Vagina (tissue), 2 donors: Measurements from ENCODE around the gene APOC3.

Experiments used
- CTCF ChIP-seq, 3 experiments: fragments of 450-650 bp in 2 of 3; fragments of 200-600 bp in 1 of 3; sonication (generic) in 1 of 3; IDR thresholded peaks; one replicate each; pipeline ENCODE4 v1.5.1; 2017 to 2019; ENCODE audit warnings: antibody characterized with exemption in 3 of 3, mild to moderate bottlenecking in 2 of 3, moderate library complexity in 2 of 3
- POLR2A ChIP-seq, 2 donors: fragments of 450-650 bp; IDR thresholded peaks; one replicate each; pipeline ENCODE4 v1.6.1; 2017; ENCODE audit warnings: antibody characterized with exemption in 2 of 2, mild to moderate bottlenecking in 2 of 2, moderate library complexity in 2 of 2
- POLR2AphosphoS5 ChIP-seq, 2 donors: sonication (generic); formaldehyde crosslinking; IDR thresholded peaks; one replicate each; pipeline ENCODE4 v1.9.0; 2017; ENCODE audit warnings: antibody characterized with exemption in 2 of 2, mild to moderate bottlenecking in 2 of 2, low read depth in 1 of 2; ENCODE audit not compliant: insufficient read depth in 1 of 2

- TF ChIP-seq POLR2AphosphoS5 (IDR thresholded peaks at IDR 0.05; ENCODE audit: insufficient read depth in 1 of 2, low read depth in 1 of 2) (no peak), CTCF (IDR thresholded peaks at IDR 0.05) (no peak), POLR2A (IDR thresholded peaks at IDR 0.05) (no peak)
Observed at GRCh38 chr11:116797816-116798215, 31.9 kb upstream of the APOC3 start.
